ENCODE results near the gene SYT11. TPM values are rescaled to one million over a fixed set of nuclear protein-coding genes. Genes with fewer than 3 reads are reported as not detected.
A peak's percentile ranks its signal among the peaks of the same experiment; 100 is the strongest.

SYT11 gene
- total and polyA plus RNA-seq, 9 of the 15 experiments (the other 6 are each of a cell fraction or from before 2014, with no cell fraction given): 0.05 to 0.18 (median 0.11) TPM

DNA sequence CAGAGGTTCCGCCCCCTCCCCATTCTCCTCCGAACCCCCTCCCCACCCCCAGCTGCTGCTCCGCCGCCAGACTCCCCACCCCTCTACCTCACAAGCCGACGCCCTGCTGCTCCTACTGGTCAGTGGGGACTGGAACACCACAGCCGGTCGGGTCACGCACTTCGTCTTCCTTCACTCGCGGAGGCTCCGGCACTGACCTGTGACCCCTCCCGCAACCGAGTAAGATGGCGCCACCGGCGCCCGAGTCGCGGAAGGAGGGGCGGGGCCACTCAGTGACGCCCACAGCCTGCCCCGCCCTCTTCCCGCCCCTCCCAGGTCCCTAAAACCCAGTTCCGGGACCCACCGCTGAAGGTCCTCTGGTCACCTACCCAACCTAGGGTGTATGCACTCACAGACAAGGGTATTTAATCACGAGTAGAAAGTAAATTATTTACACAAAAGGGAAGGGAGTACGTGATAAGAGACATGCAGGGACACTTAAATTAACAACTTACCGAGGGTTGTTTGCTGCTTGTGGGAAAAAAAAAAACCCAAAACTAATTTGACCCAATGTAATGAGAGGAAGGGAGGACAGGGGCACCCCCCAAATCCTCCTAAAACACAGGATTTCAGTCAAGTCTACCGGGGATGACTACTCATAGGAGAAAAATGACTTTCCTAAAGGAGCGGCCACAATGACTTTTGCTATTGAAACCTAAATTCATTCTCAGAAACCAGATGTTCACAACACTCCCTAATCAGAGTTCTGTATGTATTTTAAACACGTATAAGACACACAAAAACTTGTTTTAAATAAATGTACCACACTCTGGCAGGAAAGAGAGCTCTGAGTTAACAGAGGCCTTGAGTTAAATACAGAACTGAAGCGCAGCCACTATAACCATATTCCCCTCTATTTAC is 52.0 kb downstream of the SYT11 start, which contains the start of gene RIT1 (continued):
- no peak for TF ChIP-seq RBM17 (IDR thresholded peaks at IDR 0.05; ENCODE audit: borderline replicate concordance, low read depth, low read length)
- TF ChIP-seq ZNF668 (CRISPR knock-in tag; IDR thresholded peaks at IDR 0.05): no peak
- no peak for TF ChIP-seq RBBP5 (IDR thresholded peaks at IDR 0.05; ENCODE audit: borderline replicate concordance, insufficient read depth, low read length, poor library complexity, severe bottlenecking)
- TF ChIP-seq SMARCA5 (IDR thresholded peaks at IDR 0.05): no peak
- TF ChIP-seq MAFF (IDR thresholded peaks at IDR 0.05; ENCODE audit: low read length): no peak
- no peak for TF ChIP-seq U2AF1 (optimal IDR thresholded peaks at IDR 0.05; ENCODE audit: low read depth, low read length)
- TF ChIP-seq TAF1 (IDR thresholded peaks at IDR 0.05; ENCODE audit: control insufficient read depth, extremely low read depth, insufficient read depth, low read length, severe bottlenecking): peak; percentile 64
- no peak for TF ChIP-seq CCAR2 (IDR thresholded peaks at IDR 0.05; ENCODE audit: low read depth, low read length)
- no peak for TF ChIP-seq SRSF9 (IDR thresholded peaks at IDR 0.05; ENCODE audit: borderline replicate concordance, low read depth, low read length)
- TF ChIP-seq BDP1 (IDR thresholded peaks at IDR 0.05; ENCODE audit: insufficient read depth, insufficient read length): no peak
- TF ChIP-seq MTA3 (IDR thresholded peaks at IDR 0.05; ENCODE audit: borderline replicate concordance): no peak
- TF ChIP-seq NRF1 (conservative IDR thresholded peaks at IDR 0.05 in 1 of 2, IDR thresholded peaks at IDR 0.05 in 1 of 2): peak; percentile 57; a peak in 3 of 4 replicates
- TF ChIP-seq EZH2 (IDR thresholded peaks at IDR 0.05; ENCODE audit: borderline replicate concordance, low read depth, low read length): no peak
- no peak for TF ChIP-seq NR3C1 (CRISPR knock-in tag; IDR thresholded peaks at IDR 0.05)
- TF ChIP-seq TCFL5 (CRISPR knock-in tag; conservative IDR thresholded peaks at IDR 0.05): no peak
- no peak for TF ChIP-seq SNIP1 (IDR thresholded peaks at IDR 0.05; ENCODE audit: low read depth)
- no peak for TF ChIP-seq OTX1 (CRISPR knock-in tag; IDR thresholded peaks at IDR 0.05)
- TF ChIP-seq ZNF146 (CRISPR knock-in tag; IDR thresholded peaks at IDR 0.05; ENCODE audit: unreplicated experiment): no peak
- TF ChIP-seq ZNF347 (CRISPR knock-in tag; IDR thresholded peaks at IDR 0.05; ENCODE audit: low read depth): no peak
- TF ChIP-seq THAP12 (CRISPR knock-in tag; IDR thresholded peaks at IDR 0.05): no peak
- TF ChIP-seq ELF4 (CRISPR knock-in tag; IDR thresholded peaks at IDR 0.05): no peak
- no peak for TF ChIP-seq CBFA2T3 (IDR thresholded peaks at IDR 0.05)
- TF ChIP-seq ZFP30 (CRISPR knock-in tag; IDR thresholded peaks at IDR 0.05; ENCODE audit: borderline replicate concordance): no peak
- TF ChIP-seq PURB (CRISPR knock-in tag; IDR thresholded peaks at IDR 0.05; ENCODE audit: low read depth): no peak
- no peak for TF ChIP-seq KAT8 (IDR thresholded peaks at IDR 0.05; ENCODE audit: low read depth)
- no peak for TF ChIP-seq HNRNPH1 (optimal IDR thresholded peaks at IDR 0.05; ENCODE audit: low read depth, low read length)
- no peak for TF ChIP-seq MXI1 (IDR thresholded peaks at IDR 0.05; ENCODE audit: low read depth, low read length)
- no peak for TF ChIP-seq ZNF253 (CRISPR knock-in tag; conservative IDR thresholded peaks at IDR 0.05)
- TF ChIP-seq ILK (tag; IDR thresholded peaks at IDR 0.05; ENCODE audit: borderline replicate concordance, low read depth): no peak
